K562 (cell line): Measurements from ENCODE around the gene RUVBL2. TPM values are rescaled to one million over a fixed set of nuclear protein-coding genes. Genes with fewer than 3 reads are reported as not detected.

Source experiments
- CCAR2 ChIP-seq: fragments of 200-400 bp; formaldehyde crosslinking; IDR thresholded peaks from 2 replicates; pipeline ENCODE4 v1.6.1; 2017; ENCODE audit warnings: mild to moderate bottlenecking, low read depth, low read length
- CTCF ChIP-seq, 3 experiments: IDR thresholded peaks in 2 of 3; conservative IDR thresholded peaks in 1 of 3; 2 replicates each; pipeline ENCODE4 v1.5.1; 2011 to 2012; ENCODE audit warnings: low read length in 3 of 3, mild to moderate bottlenecking in 3 of 3, control low read depth in 2 of 3, improper control_type of control experiment in 1 of 3, inconsistent platforms in 1 of 3, low read depth in 1 of 3, mixed read lengths in 1 of 3, moderate library complexity in 1 of 3; ENCODE audit not compliant: insufficient read depth in 2 of 3
- GABPA ChIP-seq: fragments of 200-800 bp; sonication (Bioruptor generic); conservative IDR thresholded peaks from 2 replicates; pipeline ENCODE4 v1.6.1; 2016; ENCODE audit warnings: low read depth, missing genetic modification characterization, missing compliant biosample characterization
- GABPB1 ChIP-seq: sonication (generic); formaldehyde crosslinking; IDR thresholded peaks from 2 replicates; pipeline ENCODE4 v1.8.0; 2022; ENCODE audit warnings: mild to moderate bottlenecking, missing genetic modification reagents
- GTF2A2 ChIP-seq: IDR thresholded peaks from 2 replicates; pipeline ENCODE4 v1.6.1; 2016; ENCODE audit warnings: mild to moderate bottlenecking, missing genetic modification characterization, missing compliant biosample characterization
- HDAC2 ChIP-seq: fragments of 450-650 bp; IDR thresholded peaks from 2 replicates; pipeline ENCODE4 v1.6.1; 2016; ENCODE audit warnings: mild to moderate bottlenecking
- HNRNPL ChIP-seq: fragments of 200-400 bp; formaldehyde crosslinking; IDR thresholded peaks from 2 replicates; pipeline ENCODE4 v1.6.1; 2017; ENCODE audit warnings: low read depth, mild to moderate bottlenecking, low read length
- IFI16 ChIP-seq: fragments of 250-450 bp; sonication (Bioruptor Pico); IDR thresholded peaks from 2 replicates; pipeline ENCODE4 v2.1.2; 2022; ENCODE audit warnings: mild to moderate bottlenecking, inconsistent platforms
- JUN ChIP-seq, 2 experiments: sonication (generic) in 1 of 2; formaldehyde crosslinking in 1 of 2; IDR thresholded peaks; 2 replicates each; pipeline versions ENCODE4 v1.6.1 to v1.8.0; 2012 to 2022; ENCODE audit warnings: borderline replicate concordance in 2 of 2, mild to moderate bottlenecking in 2 of 2, improper control_type of control experiment in 1 of 2, low read depth in 1 of 2, low read length in 1 of 2, missing genetic modification reagents in 1 of 2
- JUNB ChIP-seq: fragments of 450-650 bp; formaldehyde crosslinking; conservative IDR thresholded peaks from 2 replicates; pipeline ENCODE4 v1.4.0; 2020; ENCODE audit warnings: mild to moderate bottlenecking
- KAT8 ChIP-seq: fragments of 450-650 bp; IDR thresholded peaks from 2 replicates; pipeline ENCODE4 v1.6.1; 2016; ENCODE audit warnings: low read depth, mild to moderate bottlenecking
- KDM1A ChIP-seq, 2 experiments: fragments of 450-650 bp; IDR thresholded peaks; 2 replicates each; pipeline ENCODE4 v1.6.1; 2016; ENCODE audit warnings: mild to moderate bottlenecking in 2 of 2
- MAZ ChIP-seq, 2 experiments: fragments of 450-650 bp in 1 of 2; sonication (generic) in 1 of 2; formaldehyde crosslinking; IDR thresholded peaks in 1 of 2; conservative IDR thresholded peaks in 1 of 2; 2 replicates each; pipeline versions ENCODE4 v1.4.0 to v1.5.0; 2020; ENCODE audit warnings: mild to moderate bottlenecking in 1 of 2, missing genetic modification reagents in 1 of 2
- MLX ChIP-seq, 2 experiments: fragments of 450-650 bp in 1 of 2; sonication (generic) in 1 of 2; formaldehyde crosslinking; conservative IDR thresholded peaks; 2 replicates each; pipeline versions ENCODE4 v1.4.0 to v1.8.1; 2020 to 2022; ENCODE audit warnings: mild to moderate bottlenecking in 1 of 2, missing genetic modification reagents in 1 of 2
- NONO ChIP-seq, 2 experiments: fragments of 200-400 bp in 1 of 2; fragments of 450-650 bp in 1 of 2; formaldehyde crosslinking in 1 of 2; IDR thresholded peaks; 2 replicates each; pipeline ENCODE4 v1.6.1; 2017; ENCODE audit warnings: low read depth in 2 of 2, mild to moderate bottlenecking in 2 of 2, moderate library complexity in 2 of 2, low read length in 1 of 2
- POLR2A ChIP-seq: fragments of 450-650 bp; conservative IDR thresholded peaks from 2 replicates; pipeline ENCODE4 v1.6.1; 2016
- POLR3A ChIP-seq: IDR thresholded peaks from 2 replicates; pipeline ENCODE4 v1.6.1; 2011; ENCODE audit warnings: borderline replicate concordance, mild to moderate bottlenecking, moderate library complexity; ENCODE audit not compliant: insufficient read length, insufficient read depth; ENCODE audit errors: extremely low read depth
- RFX1 ChIP-seq: fragments of 450-650 bp; IDR thresholded peaks from 2 replicates; pipeline ENCODE4 v1.6.1; 2016; ENCODE audit warnings: mild to moderate bottlenecking, moderate library complexity
- SMAD4 ChIP-seq: fragments of 250-450 bp; sonication (Bioruptor Pico); conservative IDR thresholded peaks from 2 replicates; pipeline ENCODE4 v1.8.0; 2021; ENCODE audit warnings: inconsistent platforms, mild to moderate bottlenecking, moderate library complexity
- XRCC4 ChIP-seq: IDR thresholded peaks from one replicate; pipeline ENCODE4 v1.6.1; 2011; ENCODE audit not compliant: insufficient read depth, insufficient read length; ENCODE audit errors: extremely low read depth
- ZNF316 ChIP-seq: fragments of 450-650 bp; IDR thresholded peaks from 2 replicates; pipeline ENCODE4 v1.6.1; 2016
- ZNF551 ChIP-seq: fragments of 250-450 bp; sonication (Bioruptor Pico); IDR thresholded peaks from 2 replicates; pipeline ENCODE4 v1.5.0; 2021; ENCODE audit warnings: mild to moderate bottlenecking, moderate library complexity
- polyA plus RNA-seq, 8 experiments: library from polyadenylated mRNA; depleted of rRNA in 4 of 8; stranded (reverse) in 5 of 8; unstranded in 3 of 8; fragments of >200 nt; fragmentation: Nextera tagmentation in 2 of 8; fragmentation: Illumina TruSeq in 1 of 8; extraction: Ambion mirVana in 2 of 8; extraction: Trizol in 1 of 8; gene quantifications; 2 replicates each; pipeline versions ENCODE4 v1.2.1 to v1.2.3, GENCODE V29; 2011 to 2014; ENCODE audit warnings: inconsistent platforms in 1 of 8, missing spikeins in 1 of 8
- total RNA-seq, 7 experiments: library from RNA; depleted of rRNA in 6 of 7; stranded (reverse); fragments of >200 nt in 6 of 7; fragmentation: Illumina TruSeq in 2 of 7; extraction: Trizol in 2 of 7; gene quantifications; 2 replicates each; pipeline versions ENCODE4 v1.2.1 to v1.2.3, GENCODE V29; 2011 to 2021; ENCODE audit warnings: low replicate concordance in 1 of 7
- TF ChIP-seq, protein P1 (sequence below): fragments of 450-650 bp; IDR thresholded peaks from 2 replicates; pipeline ENCODE4 v1.6.1; 2018; ENCODE audit warnings: mild to moderate bottlenecking, low read depth; ENCODE audit not compliant: partially characterized antibody
- TF ChIP-seq, protein P2 (sequence below): fragments of 450-650 bp; IDR thresholded peaks from 2 replicates; pipeline ENCODE4 v1.6.1; 2016; ENCODE audit warnings: low read depth, mild to moderate bottlenecking, moderate library complexity

RUVBL2 gene
- total and polyA plus RNA-seq, 9 of the 15 experiments (the other 6 are each of a cell fraction or from before 2014, with no cell fraction given): 71.4 to 453 (median 237) TPM

- TF ChIP-seq POLR3A (no peak), POLR2A (0 out of 2 replicates have a peak, but pooled peaks have one; percentile 37), HNRNPL (no peak), JUNB (CRISPR knock-in tag) (no peak), NONO (IDR thresholded peaks at IDR 0.05; ENCODE audit: low read depth in 2 of 2, low read length in 1 of 2) (no peak), CTCF (IDR thresholded peaks at IDR 0.05 in 2 of 3, conservative IDR thresholded peaks at IDR 0.05 in 1 of 3; ENCODE audit: insufficient read depth in 2 of 3, low read depth in 1 of 3, low read length in 3 of 3) (peak; percentile 28 to 81 (median 41); a peak in 5 of 6 replicates), JUN (IDR thresholded peaks at IDR 0.05; ENCODE audit: borderline replicate concordance, low read depth, low read length) (no peak), JUN (CRISPR knock-in tag; IDR thresholded peaks at IDR 0.05; ENCODE audit: borderline replicate concordance) (no peak), GTF2A2 (tag) (no peak), ZNF316 (no peak), GABPB1 (CRISPR knock-in tag) (0 out of 2 replicates have a peak, but pooled peaks have one; percentile 25), ZNF551 (CRISPR knock-in tag) (no peak), SMAD4 (CRISPR knock-in tag) (peak; percentile 82), IFI16 (CRISPR knock-in tag) (no peak), HDAC2 (no peak), GABPA (tag) (no peak), MAZ (CRISPR knock-in tag; conservative IDR thresholded peaks at IDR 0.05 in 1 of 2, IDR thresholded peaks at IDR 0.05 in 1 of 2) (0 out of 4 replicates have a peak, but pooled peaks of 1 of the 2 experiments have one; percentile 15), CCAR2 (no peak), RFX1 (no peak), MLX (CRISPR knock-in tag; conservative IDR thresholded peaks at IDR 0.05) (no peak), XRCC4 (no peak), KDM1A (IDR thresholded peaks at IDR 0.05) (0 out of 4 replicates have a peak, but pooled peaks of 1 of the 2 experiments have one; percentile 29), KAT8 (no peak)
- TF ChIP-seq, protein P1, sequence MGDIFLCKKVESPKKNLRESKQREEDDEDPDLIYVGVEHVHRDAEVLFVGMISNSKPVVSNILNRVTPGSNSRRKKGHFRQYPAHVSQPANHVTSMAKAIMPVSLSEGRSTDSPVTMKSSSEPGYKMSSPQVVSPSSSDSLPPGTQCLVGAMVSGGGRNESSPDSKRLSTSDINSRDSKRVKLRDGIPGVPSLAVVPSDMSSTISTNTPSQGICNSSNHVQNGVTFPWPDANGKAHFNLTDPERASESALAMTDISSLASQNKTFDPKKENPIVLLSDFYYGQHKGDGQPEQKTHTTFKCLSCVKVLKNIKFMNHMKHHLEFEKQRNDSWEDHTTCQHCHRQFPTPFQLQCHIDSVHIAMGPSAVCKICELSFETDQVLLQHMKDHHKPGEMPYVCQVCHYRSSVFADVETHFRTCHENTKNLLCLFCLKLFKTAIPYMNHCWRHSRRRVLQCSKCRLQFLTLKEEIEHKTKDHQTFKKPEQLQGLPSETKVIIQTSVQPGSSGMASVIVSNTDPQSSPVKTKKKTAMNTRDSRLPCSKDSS: no peak
- TF ChIP-seq, protein P2, sequence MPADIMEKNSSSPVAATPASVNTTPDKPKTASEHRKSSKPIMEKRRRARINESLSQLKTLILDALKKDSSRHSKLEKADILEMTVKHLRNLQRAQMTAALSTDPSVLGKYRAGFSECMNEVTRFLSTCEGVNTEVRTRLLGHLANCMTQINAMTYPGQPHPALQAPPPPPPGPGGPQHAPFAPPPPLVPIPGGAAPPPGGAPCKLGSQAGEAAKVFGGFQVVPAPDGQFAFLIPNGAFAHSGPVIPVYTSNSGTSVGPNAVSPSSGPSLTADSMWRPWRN: 0 out of 2 replicates have a peak, but pooled peaks have one; percentile 8
Measured at GRCh38 chr19:49019242-49019932, 25.7 kb downstream of the RUVBL2 start (continued).
